ENCODE measurements around the gene PIP5K1A. TPM values are rescaled to one million over a fixed set of nuclear protein-coding genes. Genes with fewer than 3 reads are reported as not detected.
"Not testable (repeated sequence)": the region's sequence is repeated elsewhere in the genome, so short reads cannot be mapped to it uniquely, and the experiment has no call there.

The PIP5K1A gene
- polyA plus RNA-seq, 1 donor: 43.5 TPM

DNA sequence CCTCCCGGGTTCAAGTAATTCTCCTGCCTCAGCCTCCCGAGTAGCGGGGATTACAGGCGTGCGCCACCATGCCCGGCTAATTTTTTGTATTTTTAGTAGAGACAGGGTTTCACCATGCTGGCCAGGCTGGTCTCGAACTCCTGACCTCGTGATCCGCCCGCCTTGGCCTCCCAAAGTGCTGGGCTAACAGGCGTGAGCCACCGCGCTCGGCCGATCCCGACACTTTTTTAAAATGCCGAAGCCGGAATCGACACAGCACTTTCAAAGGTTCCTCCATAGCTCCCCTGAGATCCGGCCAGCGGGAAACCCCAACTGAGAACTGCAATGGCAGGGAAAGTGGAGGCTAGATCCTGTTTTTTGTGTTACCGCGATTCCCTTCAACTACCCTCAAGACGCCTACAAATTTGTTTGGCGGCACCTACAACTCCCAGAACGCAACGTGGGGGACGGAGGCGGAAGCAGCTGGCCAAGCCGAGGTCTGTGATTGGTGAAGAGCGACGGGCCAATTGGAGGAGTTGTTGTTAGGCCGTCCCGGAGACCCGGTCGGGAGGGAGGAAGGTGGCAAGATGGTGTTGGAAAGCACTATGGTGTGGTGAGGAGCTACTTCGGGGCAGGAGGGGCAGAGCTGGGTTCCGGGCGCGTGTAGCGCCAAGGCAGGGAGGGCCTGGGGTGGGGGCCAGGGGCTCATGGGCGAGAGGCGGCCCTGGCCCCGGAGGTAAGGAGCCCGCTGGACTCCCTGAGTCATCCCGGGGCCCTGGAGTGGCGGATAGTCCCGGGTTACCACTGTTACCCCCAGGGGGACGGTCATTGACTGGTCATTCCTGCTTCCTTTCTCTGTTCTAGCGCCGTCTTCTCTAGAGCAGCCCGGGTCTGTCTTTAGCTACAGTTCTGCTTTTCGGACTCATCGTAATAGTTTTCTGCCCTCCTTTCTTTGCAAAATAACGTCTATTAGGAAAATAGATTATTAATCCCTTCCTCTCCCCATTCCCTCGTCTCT, 56.2 kb downstream of the PIP5K1A start, which contains the start of gene PSMD4:
Gene PSMD4 (plus strand): TSS at position 518 of the 997 bp plus-strand sequence. CDS start 49 bp downstream, at position 567.
- DNase-seq: peak; percentile 97

DNA sequence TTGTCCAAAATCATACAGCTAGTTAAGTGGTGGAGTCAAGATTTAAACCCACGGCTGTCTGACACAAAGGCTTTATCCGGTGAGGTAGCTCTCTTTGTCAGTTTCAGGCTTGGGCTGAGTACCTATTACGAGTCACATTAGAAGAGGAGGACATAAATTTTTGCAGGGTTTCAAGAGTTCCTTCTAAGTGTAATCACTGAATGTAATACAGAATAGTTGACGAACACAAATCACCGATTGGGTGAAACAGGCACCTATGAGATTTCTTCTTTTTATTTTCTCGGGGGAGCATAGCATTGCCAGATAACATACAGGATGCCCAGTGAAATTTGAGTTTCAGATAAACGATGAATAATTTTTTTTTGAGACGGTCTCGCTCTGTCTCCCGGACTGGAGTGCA, 57.0 kb downstream of the PIP5K1A start:
- no peak for DNase-seq

DNA sequence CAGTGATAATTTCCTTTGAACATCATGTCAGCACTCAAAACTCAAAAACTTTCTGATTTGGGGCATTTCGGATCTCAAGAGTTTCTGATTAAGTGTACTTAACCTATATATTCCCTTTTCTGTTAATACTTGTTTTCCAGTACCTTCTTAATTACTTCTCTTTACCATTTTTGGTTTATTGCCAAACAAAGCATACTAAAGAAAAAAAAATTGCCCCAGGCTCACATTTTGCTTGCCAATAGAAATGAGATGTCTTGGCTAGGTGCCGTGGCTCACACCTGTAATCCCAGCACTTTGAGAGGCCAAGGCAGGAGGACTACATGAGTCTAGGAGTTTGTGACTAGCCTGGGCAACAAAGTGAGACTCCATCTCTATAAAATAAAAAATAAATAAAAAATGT, 61.0 kb downstream of the PIP5K1A start:
- no peak for DNase-seq

DNA sequence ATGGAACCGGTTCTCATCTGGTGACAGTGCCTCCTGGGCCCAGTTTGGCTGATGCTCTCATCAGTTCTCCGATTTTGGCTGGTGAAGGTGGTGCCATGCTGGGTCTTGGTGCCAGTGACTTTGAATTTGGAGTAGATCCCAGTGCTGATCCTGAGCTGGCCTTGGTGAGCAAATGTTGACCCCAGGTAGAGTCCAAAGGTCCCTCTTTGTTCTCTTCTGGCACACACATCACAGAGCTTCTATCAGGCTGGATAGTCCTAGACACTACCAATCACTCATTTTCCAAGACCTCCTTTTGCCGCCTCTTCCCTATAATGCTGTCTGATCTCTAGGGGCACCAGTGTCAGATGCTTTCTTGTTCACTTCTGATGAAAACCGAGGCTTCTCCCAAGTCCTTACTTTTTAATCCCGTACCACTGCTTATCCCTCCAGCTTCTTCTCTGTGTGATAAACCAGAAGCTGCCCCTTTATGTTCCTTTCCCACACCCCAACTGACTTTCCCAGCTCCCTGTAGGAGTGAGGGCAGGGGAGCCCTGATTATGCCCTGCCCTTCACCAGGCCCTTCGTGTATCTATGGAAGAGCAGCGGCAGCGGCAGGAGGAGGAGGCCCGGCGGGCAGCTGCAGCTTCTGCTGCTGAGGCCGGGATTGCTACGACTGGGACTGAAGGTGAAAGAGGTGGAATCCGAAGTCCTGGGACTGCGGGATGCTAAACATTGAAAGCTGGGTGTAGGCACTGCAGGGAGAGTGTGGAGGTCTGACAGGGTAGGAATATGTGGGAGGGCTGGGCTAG, 67.3 kb downstream of the PIP5K1A start:
- no peak for DNase-seq

GRCh38 chr1:151266315-151266714, 68.0 kb downstream of the PIP5K1A start:
- DNase-seq: no peak

DNA sequence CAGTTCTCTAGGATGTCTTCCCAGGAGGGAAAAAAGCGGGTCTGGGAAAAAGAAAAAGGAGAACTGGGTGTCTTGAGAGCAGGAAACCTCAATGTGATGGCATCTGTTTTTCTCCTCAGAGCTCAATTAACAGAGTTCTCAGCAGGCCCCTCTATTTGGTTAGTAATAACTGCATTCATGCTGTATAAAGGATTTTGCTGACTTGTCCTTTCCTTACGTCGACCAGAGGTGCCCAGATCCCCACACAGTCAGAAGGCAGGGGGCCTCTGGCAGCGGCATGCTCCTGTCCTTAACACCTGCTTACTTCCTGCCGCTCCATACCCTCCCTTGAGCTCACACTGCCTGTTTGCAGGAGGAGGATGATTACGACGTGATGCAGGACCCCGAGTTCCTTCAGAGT, 68.5 kb downstream of the PIP5K1A start:
- DNase-seq: no peak

- no peak for DNase-seq
These were observed 69.4 kb downstream of the PIP5K1A start for GRCh38 chr1:151267760-151268159.

- no peak for DNase-seq
These were observed 75.6 kb downstream of the PIP5K1A start for GRCh38 chr1:151273924-151274466.

GRCh38 chr1:151275341-151275740, 77.0 kb downstream of the PIP5K1A start:
- not testable (repeated sequence) for DNase-seq

DNA sequence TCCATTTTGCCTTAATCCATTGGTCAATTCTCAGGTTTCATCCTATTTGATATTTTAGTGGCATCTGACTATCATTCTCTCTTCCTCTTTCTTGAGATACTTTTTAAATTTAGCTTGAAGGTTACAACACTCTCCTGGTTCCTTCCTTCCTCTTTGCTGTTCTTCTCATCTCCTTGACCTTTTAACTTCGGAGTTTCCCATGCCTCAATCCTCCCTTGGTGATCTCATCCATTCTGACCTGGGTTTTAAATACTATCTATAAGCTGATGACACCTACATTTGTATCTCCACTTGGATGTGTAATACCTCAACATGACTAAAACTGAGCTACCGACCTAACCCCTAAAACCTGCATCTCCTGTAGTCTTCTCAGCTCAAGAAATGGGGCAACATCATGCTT, 78.9 kb downstream of the PIP5K1A start:
- DNase-seq: no peak

DNA sequence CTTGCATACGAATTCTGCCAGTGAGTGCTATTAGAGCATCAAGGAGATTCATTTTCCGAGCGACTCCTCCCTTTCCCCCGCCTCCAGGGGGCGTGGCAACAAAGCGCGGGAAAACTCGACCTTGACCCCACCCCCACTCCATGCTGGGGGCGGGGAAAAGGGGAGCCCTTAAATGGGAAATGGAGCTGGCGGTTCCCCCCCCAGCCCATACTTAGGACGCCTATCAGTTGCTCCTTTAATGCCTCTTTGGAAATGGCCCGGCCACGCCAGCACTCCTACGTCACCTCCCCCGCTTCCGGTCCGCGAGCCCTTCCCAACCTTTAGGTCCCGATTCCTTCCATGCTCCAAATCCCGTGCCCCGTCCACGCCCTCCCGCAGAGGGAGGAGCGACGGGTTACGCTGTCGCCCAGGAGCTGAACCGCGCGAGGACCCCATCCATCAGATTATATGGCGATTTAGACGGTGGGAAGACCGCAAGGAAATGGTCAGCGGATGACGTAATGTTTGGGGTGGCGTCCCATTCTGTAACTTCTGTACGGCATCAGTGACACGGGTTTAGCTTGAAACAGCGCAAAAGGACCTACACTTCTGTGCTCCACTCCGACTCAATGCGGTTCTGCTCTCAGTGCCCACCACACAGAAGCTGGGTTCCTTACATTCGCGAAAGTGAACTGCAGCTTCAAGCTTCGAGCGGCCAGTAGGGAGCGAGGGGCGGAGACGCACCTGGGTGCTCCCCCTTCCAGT, 83.0 kb downstream of the PIP5K1A start:
- DNase-seq: peak; percentile 97

GRCh38 chr1:151281969-151282882, 83.9 kb downstream of the PIP5K1A start, which contains the start of gene ZNF687:
Gene ZNF687 (plus strand): TSS chr1:151282299. CDS start chr1:151286292, 3,993 bp downstream.
- peak; percentile 100 for DNase-seq

DNA sequence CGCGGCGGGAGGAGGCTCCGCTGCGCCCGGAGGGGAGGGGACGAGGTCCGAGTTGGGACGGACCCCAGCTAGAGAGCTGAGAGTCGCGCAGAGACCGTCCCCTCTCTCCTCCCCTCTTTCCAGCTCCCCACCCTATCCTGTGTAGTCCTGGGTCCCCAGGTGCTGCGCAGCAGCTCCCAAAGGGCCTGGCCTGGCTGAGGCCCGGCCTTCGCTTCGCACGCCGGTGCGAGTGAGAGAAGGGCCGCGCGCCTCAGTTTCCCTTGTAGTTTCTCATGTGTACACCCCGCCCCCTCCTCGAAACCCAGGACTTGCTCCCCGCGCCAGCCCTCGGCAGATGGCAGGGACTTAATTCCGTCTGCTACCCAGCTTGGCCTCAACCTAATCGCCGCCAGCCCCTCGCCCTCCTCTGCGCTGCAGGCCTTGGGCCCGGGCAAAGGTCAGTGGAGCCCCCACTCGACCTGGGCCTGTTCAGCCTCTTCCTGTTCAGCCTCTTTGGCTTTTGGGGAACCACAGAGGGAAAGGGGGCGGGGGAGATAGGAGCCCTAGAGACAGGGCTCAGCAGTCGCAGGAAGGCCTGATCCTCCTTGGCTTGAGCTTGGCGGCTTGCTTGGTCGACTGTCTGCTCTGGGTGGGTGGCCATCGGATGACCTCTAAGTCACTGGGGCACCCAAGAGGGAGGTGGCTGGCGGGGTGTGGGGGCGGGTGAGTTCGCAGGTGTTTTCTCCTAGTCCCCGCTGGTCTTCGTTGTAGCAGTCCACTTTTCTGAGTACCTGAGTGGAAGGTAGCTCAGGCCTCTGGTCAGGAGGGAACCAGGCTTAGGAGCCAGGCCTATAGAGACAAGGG, 84.8 kb downstream of the PIP5K1A start:
- peak; percentile 57 for DNase-seq

DNA sequence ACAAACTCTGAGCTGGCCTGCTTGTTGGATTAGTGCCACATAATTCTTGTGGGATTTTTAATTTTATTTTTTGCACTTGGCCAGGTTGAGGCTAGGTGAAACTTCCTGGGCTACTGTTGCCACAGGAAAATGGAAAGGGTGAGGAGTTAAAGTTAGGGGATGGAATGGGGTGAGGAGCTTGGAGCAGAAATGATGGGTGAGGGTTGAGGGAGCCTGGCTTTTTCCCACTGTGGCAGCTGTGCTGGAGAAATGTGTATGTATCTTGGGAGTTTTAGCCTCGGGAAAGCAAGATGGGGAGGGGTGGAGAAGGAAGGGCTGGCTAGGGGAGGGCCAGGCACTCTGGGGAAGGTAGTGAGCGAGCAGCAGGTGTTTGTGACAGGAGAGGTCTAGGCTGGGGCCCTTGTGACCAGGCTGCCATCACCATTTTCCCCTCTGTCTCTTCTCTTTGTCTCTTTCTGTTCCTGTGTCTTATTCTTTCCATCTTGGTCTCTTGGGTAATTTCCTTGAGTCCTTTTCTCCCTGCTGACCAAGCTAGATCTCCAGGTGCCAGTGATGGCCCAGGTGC, 85.7 kb downstream of the PIP5K1A start:
- DNase-seq: no peak

DNA sequence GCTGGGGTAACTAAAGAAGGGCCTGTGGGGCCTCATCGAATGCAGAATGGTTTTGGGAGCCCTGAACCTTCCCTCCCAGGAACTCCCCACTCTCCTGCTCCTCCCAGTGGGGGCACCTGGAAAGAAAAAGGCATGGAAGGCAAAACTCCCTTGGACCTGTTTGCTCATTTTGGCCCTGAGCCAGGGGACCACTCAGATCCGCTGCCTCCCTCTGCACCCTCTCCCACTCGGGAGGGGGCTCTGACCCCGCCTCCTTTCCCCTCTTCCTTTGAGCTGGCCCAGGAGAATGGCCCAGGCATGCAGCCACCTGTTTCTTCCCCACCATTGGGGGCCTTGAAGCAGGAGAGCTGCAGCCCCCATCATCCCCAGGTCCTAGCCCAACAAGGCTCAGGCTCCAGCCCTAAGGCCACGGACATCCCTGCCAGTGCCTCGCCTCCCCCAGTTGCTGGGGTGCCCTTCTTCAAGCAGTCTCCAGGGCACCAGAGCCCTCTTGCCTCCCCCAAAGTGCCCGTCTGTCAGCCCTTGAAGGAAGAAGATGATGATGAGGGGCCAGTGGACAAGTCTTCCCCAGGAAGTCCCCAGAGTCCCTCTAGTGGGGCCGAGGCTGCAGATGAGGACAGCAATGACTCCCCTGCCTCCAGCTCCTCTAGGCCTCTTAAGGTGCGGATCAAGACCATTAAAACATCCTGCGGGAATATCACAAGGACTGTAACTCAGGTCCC, 88.4 kb downstream of the PIP5K1A start:
- no peak for DNase-seq

- no peak for DNase-seq
These were observed 89.0 kb downstream of the PIP5K1A start for GRCh38 chr1:151287341-151287699.

GRCh38 chr1:151287767-151288500, 89.6 kb downstream of the PIP5K1A start:
- no peak for DNase-seq

DNA sequence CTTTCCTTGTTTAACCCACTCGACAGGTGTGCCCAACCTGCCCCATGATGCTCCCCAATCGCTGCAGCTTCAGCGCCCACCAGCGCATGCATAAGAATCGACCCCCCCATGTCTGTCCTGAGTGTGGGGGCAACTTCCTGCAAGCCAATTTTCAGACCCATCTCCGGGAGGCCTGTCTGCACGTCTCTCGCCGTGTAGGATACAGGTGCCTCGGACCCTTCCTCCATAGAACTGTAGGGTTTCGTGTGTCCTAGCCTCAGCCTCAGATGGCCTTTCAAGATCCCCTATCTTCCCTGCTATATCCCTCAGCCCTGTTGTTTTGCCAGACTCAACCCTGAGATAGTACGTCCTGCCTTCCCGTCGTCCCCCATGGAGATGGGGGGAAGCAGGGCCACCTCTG, 90.2 kb downstream of the PIP5K1A start:
- DNase-seq: no peak
